DOHH2 (cell line): ENCODE results near the gene MMEL1.

Source experiments
- H3F3A ChIP-seq: fragments of 200-600 bp; sonication (generic), shearing (Covaris generic); 2 replicates; pipeline ENCODE4 v1.6.0; 2016; ENCODE audit warnings: antibody characterized with exemption, mild to moderate bottlenecking; ENCODE audit not compliant: control insufficient read depth, insufficient read depth
- H3K27ac ChIP-seq: fragments of 200-600 bp; sonication (generic); 2 replicates; pipeline ENCODE4 v1.5.1; 2014; ENCODE audit warnings: low read depth, mild to moderate bottlenecking, low read length, moderate library complexity
- H3K27me3 ChIP-seq: fragments of 200-600 bp; sonication (generic); 2 replicates; pipeline ENCODE4 v1.6.1; 2014; ENCODE audit warnings: mild to moderate bottlenecking, low read length, mixed read lengths; ENCODE audit not compliant: control insufficient read depth
- H3K36me3 ChIP-seq: fragments of 200-600 bp; sonication (generic); 2 replicates; pipeline ENCODE4 v1.6.1; 2014; ENCODE audit warnings: mild to moderate bottlenecking, low read length, moderate library complexity, mixed read lengths; ENCODE audit not compliant: control insufficient read depth
- H3K4me1 ChIP-seq: fragments of 200-600 bp; sonication (generic); 2 replicates; pipeline ENCODE4 v1.6.1; 2014; ENCODE audit warnings: mild to moderate bottlenecking, low read length, mixed read lengths; ENCODE audit not compliant: control insufficient read depth
- H3K4me2 ChIP-seq: fragments of 200-600 bp; sonication (generic); 2 replicates; pipeline ENCODE4 v1.6.0; 2014; ENCODE audit warnings: mild to moderate bottlenecking, low read length, moderate library complexity
- H3K4me3 ChIP-seq: fragments of 200-600 bp; sonication (generic); 2 replicates; pipeline ENCODE4 v1.5.1; 2014; ENCODE audit warnings: mild to moderate bottlenecking, low read length, mixed read lengths
- H3K79me2 ChIP-seq: fragments of 200-600 bp; sonication (generic); 2 replicates; pipeline ENCODE4 v1.6.1; 2014; ENCODE audit warnings: mild to moderate bottlenecking, low read length, mixed read lengths; ENCODE audit not compliant: control insufficient read depth
- H3K9me2 ChIP-seq: fragments of 200-600 bp; sonication (generic); replicated peaks from 2 replicates; pipeline ENCODE4 v1.6.1; 2014; ENCODE audit warnings: mild to moderate bottlenecking, low read length, mixed read lengths; ENCODE audit not compliant: control insufficient read depth
- H3K9me3 ChIP-seq: fragments of 200-600 bp; sonication (generic); 2 replicates; pipeline ENCODE4 v1.6.1; 2014; ENCODE audit warnings: antibody characterized with exemption, low read length, mixed read lengths; ENCODE audit not compliant: control insufficient read depth, insufficient read depth
- H4K20me1 ChIP-seq: fragments of 200-600 bp; sonication (generic); 2 replicates; pipeline ENCODE4 v1.6.0; 2014; ENCODE audit warnings: low read depth, mild to moderate bottlenecking, antibody characterized with exemption, low read length, moderate library complexity; ENCODE audit not compliant: control insufficient read depth, insufficient read depth
- CTCF ChIP-seq: fragments of 200-600 bp; sonication (generic); IDR thresholded peaks from one replicate; pipeline ENCODE4 v1.5.1; 2014; ENCODE audit warnings: antibody characterized with exemption, mild to moderate bottlenecking, low read depth, low read length; ENCODE audit not compliant: poor library complexity, severe bottlenecking
- EZH2phosphoT487 ChIP-seq: fragments of 200-600 bp; sonication (generic); IDR thresholded peaks from 2 replicates; pipeline ENCODE4 v1.6.1; 2017; ENCODE audit warnings: borderline replicate concordance, mild to moderate bottlenecking, antibody characterized with exemption, low read length, moderate library complexity, mixed read lengths

Gene MMEL1

DNA sequence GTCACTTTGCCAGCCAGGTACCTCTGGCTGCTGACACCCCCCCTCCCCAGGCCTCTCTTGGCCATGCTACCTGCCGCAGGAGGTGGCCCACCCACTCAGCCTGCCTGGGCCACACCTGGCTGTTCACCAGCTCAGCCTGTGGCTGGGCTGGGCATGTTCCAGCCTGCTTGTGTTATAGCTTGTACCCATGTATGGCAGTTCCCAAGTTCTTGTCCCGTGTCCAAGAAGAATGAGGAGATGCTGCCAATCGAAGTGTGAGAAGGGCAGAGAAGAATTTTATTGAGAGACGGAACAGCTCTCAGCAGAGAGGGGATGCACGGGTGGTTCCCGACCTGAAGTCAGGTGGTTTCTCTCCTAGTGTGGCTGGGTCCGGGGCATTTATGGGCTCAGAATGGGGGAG lies 3.9 kb upstream of the MMEL1 start:
- Histone ChIP-seq H3K4me1 (no peaks in the 10 kb centered on the region), H3K79me2 (no peaks in the 10 kb centered on the region), H3K4me2 (no peak overlapping the region), H3K36me3 (no peaks in the 10 kb centered on the region), H3K27me3 (no peaks in the 10 kb centered on the region), H3K9me2 (no peaks in the 10 kb centered on the region), H4K20me1 (no peaks in the 10 kb centered on the region), H3K4me3 (no peak overlapping the region), H3K9me3 (peaks cover 14% of the 10 kb centered on the region), H3F3A (no peaks in the 10 kb centered on the region), H3K27ac (no peak overlapping the region)
- TF ChIP-seq CTCF (no peak), EZH2phosphoT487 (no peak)

- no peak overlapping the region for H3K4me2 ChIP-seq
- H3K27me3 ChIP-seq, result no peaks in the 10 kb centered on the region
- H3K27ac ChIP-seq, result no peak overlapping the region
- no peaks in the 10 kb centered on the region for H3F3A ChIP-seq
- TF ChIP-seq CTCF, result no peak
- TF ChIP-seq EZH2phosphoT487, result no peak
- no peaks in the 10 kb centered on the region for H4K20me1 ChIP-seq
- H3K4me1 ChIP-seq, result no peaks in the 10 kb centered on the region
- H3K9me2 ChIP-seq, result no peaks in the 10 kb centered on the region
- no peak overlapping the region for H3K4me3 ChIP-seq
- peaks cover 19% of the 10 kb centered on the region for H3K9me3 ChIP-seq
- no peaks in the 10 kb centered on the region for H3K79me2 ChIP-seq
- H3K36me3 ChIP-seq, result no peaks in the 10 kb centered on the region
Measured at GRCh38 chr1:2635361-2636010, 2.7 kb upstream of the MMEL1 start.

DNA sequence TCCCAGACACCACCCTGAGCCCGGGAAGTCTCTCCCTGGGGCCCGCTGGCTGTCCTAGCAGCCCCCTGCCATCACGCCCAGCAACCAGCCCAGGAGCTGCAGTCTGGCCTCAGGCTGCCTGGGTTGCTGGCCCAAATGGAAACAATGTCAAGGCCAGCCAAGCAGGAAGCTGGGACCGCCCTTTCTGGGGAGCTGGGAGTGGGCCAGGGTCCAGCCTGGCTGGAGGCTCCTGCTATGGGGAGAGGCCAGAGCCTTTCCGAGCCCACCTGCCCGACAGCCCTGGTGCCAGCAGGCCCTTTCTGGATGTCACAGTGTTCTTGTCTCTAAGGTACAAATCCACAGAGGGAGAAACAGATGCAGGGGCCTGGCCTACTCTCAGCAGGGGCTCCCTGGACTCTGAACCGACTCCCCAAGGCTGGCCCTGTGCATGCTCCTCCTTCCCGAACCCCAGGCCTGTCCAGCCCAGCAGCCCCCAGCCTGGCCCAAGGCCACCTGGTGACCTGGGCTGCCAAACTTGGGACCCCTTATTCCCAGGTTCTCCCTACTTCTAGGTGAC lies 1.2 kb upstream of the MMEL1 start:
- H3K27ac ChIP-seq, result no peak overlapping the region
- H3F3A ChIP-seq, result no peaks in the 10 kb centered on the region
- H3K4me1 ChIP-seq, result no peaks in the 10 kb centered on the region
- H3K4me2 ChIP-seq, result no peak overlapping the region
- H3K9me3 ChIP-seq, result peaks cover 28% of the 10 kb centered on the region
- no peak overlapping the region for H3K4me3 ChIP-seq
- no peaks in the 10 kb centered on the region for H3K27me3 ChIP-seq
- TF ChIP-seq CTCF (no peak), EZH2phosphoT487 (no peak)
- no peaks in the 10 kb centered on the region for H3K36me3 ChIP-seq
- H3K79me2 ChIP-seq, result no peaks in the 10 kb centered on the region
- no peaks in the 10 kb centered on the region for H3K9me2 ChIP-seq
- no peaks in the 10 kb centered on the region for H4K20me1 ChIP-seq
